Peyer's patch (tissue), 4 donors: ENCODE measurements around the gene ENOPH1.
"Not testable (repeated sequence)": the region's sequence is repeated elsewhere in the genome, so short reads cannot be mapped to it uniquely, and the experiment has no call there.

ENCODE experiments used
- CTCF ChIP-seq, 6 experiments: fragments of 450-650 bp in 4 of 6; fragments of 200-600 bp in 2 of 6; sonication (generic) in 1 of 6; IDR thresholded peaks; one replicate each; pipeline ENCODE4 v1.5.1; 2017 to 2019; ENCODE audit warnings: antibody characterized with exemption in 6 of 6, mild to moderate bottlenecking in 3 of 6, moderate library complexity in 1 of 6
- POLR2A ChIP-seq, 2 donors: fragments of 450-650 bp; IDR thresholded peaks; one replicate each; pipeline ENCODE4 v1.5.1; 2017; ENCODE audit warnings: antibody characterized with exemption in 2 of 2, mild to moderate bottlenecking in 2 of 2, moderate library complexity in 2 of 2

GRCh38 chr4:82473080-82473479, 42.7 kb downstream of the ENOPH1 start:
- TF ChIP-seq CTCF, POLR2A (IDR thresholded peaks at IDR 0.05): not testable (repeated sequence)
